ENCODE results near the gene GABARAPL1. TPM values are rescaled to one million over a fixed set of nuclear protein-coding genes. Genes with fewer than 3 reads are reported as not detected.
"Not testable (repeated sequence)": the region's sequence is repeated elsewhere in the genome, so short reads cannot be mapped to it uniquely, and the experiment has no call there.

GABARAPL1 gene
- 9.6 and 11.7 TPM in 2 replicates for total RNA-seq (2014; rRNA removed)
- 14.2 TPM for polyA plus RNA-seq (2012)

DNA sequence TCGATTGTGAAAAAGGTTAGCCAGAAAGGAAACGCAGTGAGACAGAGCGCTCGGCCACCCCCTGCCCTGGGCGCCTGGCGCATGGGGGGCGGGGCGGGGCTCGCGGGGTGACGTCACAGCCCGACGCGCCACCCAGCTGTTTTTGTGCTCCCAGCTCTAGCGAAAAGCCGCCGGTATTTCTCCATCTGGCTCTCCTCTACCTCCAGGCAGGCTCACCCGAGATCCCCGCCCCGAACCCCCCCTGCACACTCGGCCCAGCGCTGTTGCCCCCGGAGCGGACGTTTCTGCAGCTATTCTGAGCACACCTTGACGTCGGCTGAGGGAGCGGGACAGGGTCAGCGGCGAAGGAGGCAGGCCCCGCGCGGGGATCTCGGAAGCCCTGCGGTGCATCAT, at the start of gene GABARAPL1:
GABARAPL1 (plus strand) TSS at position 139 of the 393 bp plus-strand sequence; CDS start at position 392, 253 bp downstream.
- peak; percentile 75 for DNase-seq (ENCODE audit: low read depth)

DNA sequence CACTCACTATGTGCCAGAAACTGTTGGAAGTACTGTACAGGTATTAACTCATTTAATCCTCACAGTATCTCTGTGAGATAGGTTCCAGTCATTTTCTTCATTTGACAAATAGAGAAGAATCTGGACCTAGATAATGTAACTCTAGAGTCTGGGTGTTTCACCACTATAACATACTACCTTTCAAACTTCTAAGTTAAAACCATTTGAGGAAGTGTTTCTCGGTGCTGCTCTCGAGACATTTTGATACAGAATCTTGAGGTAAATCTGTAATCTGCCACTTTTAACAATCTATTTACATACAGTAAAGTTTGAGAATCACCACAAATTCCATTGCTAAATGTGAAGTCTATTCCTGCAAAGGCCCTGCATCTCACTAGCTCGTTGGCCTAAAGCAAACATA, 49.6 kb upstream of the GABARAPL1 start:
- no peak for DNase-seq (ENCODE audit: low read depth)

DNA sequence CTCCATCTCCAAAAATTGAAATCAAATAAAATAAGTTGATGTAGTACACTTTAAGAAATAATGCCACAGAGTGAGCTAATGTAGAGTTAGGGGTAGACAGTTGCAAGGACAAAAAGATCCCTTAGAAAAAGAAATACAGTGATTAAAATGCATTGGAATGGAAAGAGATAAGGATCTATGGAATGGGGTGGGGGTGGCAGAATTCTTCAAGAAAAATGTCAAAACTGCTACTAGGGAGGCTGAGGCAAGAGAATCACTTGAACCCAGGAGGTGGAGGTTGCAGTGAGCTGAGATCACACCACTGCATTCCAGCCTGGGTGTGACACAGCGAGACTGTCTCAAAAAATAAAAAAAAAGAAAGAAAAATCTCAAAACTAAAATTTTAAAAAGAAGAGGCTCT, 47.3 kb upstream of the GABARAPL1 start:
- DNase-seq (ENCODE audit: low read depth), result no peak

DNA sequence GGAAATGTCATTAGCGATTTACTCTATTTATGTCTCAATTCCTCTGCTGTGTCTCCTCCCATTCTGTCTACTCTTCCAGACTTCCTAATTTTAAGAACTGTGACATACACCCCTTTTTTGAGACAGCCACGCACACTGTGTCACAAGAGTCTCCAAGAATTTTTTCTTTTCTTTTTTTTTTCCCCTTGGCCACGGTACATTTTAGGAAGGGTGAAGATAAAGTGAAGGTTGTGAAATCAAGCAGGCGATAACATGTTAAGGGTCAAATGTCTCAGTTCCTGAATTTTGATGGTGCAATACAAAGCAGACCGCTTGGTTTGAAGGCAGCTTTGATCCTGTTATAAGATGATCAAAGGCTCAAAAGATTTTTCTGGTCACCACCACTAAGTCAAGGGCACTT, 45.1 kb upstream of the GABARAPL1 start:
- DNase-seq (ENCODE audit: low read depth), result no peak

DNA sequence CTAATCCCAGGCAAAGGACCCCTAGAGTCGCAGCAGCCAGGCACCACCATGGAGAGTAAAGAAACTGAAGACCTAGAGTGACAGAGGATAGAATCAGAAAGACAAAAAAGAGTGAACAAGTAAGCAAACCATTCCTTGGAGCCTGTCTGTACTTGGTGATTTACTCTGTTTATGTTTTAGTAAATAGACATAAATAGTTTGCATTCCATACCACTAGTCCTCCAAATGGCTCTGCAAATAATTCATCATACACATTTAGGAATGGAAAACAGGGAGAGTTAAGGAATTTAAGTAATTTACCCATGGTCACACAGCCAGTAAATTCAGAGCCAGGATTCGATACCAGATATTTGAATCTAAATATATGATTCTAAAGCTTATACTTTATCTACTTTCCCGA, 43.6 kb upstream of the GABARAPL1 start:
- DNase-seq (ENCODE audit: low read depth), result no peak

DNA sequence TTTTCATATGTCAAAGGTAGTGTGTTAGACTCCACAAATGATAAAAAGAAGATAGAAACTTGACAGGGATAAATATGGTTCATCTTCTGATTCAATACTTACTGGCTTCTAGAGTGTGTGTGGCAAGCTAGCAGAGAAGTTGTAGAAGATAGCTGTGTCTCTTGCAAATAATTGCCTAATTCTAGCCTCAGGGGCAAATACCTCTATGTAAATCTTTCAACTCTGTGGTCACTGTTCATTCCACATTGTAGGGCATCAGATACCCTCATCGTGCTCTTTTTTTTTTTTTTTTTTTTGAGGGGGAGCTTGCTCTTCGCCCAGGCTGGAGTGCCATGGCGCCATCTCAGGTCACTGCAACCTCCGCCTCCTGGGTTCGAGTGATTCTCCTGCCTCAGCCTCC, 42.5 kb upstream of the GABARAPL1 start:
- no peak for DNase-seq (ENCODE audit: low read depth)

DNA sequence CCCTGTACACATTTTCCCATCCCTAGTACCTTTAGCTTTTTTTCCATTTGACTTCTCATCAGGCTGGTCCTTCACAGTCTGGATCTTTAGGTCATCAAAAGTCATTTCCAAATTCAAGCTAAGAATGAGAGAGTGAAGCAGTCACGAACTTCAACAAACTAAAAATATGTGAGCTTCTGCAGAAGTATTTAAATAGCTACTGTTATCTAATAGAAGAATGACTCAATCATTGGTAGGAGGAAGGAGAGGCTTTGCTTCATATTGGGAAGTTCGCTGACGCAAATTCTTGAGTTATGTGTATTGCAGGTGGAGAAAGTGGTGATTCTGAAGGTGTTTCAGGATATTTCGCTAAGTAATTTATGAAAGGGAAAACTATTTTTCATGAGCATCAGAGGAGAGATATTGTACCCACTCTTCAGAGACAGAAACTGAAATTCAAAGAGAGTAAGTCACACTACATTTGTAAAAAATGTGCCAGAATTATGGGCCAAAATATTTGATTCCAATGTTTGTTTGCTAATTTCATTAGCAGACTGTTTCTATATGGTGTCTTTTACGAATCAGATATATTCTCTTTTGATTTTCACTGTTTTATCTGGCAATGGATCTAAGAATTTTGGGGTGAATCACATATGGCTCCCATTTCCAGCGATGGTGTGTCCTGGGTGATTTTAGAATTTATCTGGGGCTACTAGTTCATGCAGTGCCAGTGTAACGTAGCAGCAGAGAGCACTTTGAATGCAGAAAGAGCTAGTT, 40.5 kb upstream of the GABARAPL1 start, which contains the start of gene OLR1:
OLR1 (minus strand) TSS at position 160 of the 756 bp plus-strand sequence; CDS start at position 105, 55 bp downstream.
- no peak for DNase-seq (ENCODE audit: low read depth)

DNA sequence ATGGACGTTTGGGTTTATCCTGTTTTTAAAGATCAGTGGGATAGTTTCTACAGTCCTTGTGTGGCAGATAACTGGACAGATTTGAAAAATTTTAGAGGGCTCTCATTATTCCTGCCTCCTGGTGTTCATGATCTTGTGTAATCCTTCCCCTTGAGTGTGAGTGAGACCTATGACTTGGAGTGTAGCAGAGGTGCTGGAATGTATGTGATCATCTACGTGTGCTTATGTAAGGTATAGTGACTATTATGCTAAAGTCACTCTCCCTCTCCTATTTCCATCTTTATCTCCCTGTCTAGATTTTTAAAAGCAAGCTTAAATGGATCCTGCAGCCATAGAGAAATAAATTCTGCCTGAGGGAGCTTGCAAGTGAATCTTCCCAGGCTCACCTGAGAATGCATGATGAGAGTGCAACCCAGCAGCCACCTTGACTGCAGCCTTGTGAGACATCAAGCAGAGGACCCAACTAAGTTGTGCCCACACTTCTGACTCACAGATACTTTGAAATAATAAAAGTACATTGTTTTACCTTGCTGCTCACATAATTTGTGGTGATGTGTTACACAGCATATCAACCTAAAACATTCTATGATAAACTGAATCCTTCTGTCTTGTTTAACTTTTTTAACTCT, 37.6 kb upstream of the GABARAPL1 start:
- no peak for DNase-seq (ENCODE audit: low read depth)

DNA sequence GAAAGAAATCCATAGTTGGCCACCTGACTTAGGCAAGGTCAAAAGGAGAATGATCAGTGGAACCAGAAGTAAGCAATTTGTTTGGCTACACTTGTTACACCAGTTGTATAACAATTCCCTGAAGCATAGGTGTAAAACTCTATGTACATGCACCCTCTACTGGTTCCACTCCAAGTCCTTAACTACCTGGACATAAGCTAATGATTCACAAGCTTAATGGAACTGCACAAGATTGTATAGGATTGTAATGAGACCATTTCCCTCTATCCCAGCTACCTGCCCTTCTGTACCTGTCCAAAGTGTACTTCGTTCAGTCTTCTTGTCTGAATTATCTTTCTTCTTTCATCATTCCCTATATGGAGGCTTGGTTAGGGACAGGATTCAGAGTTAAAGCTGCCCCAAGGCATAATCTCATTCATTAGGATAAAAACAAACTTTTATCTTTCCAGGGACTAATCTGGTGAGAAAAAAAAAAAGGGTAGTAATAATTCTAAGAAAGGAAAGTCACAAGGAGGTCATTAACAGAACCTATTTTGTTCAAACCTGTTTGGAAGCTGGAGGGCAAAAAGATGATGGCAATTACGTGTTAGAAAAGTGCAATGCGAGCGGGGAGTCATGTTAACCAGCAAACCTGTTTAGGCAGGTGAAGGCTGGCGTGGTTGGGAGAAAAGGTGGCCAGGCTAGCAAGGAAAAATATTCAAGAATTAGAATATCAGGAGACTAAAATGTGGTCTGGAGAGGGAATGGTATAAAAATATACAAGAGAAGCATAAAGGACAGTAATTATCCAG, 36.6 kb upstream of the GABARAPL1 start:
- DNase-seq (ENCODE audit: low read depth), result no peak

DNA sequence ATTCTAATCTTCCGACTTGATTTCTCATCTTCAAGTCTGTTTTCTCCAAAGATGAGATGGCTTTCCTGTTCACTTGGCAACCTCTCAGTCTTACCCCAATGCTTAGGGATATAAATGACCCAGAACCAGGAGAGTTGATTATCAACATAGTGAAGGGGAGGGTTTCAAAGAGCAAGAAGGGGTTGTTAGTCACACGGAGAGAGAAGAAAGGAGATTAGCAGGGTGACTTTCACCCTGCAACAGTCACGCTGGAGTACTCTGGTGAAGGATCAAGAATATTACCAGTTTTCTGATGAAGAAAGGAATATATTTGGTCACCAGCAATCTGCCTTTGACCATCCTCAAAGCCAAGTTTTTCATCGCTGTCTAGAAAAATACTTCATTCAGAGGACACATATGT, 33.9 kb upstream of the GABARAPL1 start, which contains the start of gene TMEM52B:
TMEM52B (plus strand) TSS at position 212 of the 400 bp plus-strand sequence. CDS start 543 bp downstream, outside the sequence.
- DNase-seq (ENCODE audit: low read depth), result no peak

DNA sequence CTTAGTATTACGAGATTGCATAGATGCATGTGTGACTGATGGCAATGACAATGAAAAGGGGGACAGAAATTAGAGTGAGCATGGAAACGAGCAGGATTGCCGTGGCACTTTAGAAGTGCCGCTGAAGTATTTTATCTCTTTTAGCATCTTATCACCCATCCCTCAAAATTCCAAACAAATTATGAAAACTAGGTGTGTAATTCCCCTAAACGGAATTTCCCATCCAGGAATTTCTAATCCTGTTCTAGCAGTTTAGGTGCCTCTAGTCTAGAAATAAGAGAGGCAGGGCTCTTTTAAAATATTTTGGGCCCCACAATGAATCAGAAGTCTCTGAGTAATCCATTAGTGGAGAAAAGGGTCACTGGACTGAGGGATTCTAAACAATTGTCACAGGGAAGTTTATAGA, 32.9 kb upstream of the GABARAPL1 start:
- DNase-seq (ENCODE audit: low read depth), result no peak

DNA sequence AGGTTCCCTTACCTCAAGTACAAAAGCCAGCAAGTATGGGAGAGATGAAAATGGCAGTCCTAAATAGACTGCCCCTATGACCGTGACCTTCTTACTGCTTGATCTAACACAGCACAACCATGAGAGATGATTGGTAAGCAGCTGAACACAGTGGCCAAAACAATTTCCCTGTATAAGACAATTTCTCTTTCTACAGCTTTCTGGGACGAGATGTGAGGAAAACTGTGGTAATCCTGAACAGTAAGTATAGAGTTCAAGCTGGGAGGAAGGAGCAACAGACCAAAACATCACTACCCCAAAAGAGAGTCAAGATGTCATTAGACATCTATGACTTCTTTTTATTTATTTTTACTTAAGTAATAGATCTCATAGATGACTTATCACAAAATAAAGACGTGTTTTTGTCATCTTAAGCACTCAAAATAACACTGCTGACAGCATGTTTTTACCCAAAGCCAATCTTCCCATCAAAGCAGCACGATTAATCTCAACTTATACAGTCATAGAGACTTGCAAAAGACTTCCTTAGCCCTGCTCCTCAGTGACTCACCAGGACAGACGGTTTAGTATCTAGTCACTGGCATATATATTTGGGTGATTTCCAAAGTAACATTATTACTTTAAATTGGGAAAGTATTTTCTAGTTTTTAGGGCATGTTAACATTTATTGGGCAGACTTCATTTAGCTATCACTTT, 30.2 kb upstream of the GABARAPL1 start:
- peak; percentile 49 for DNase-seq (ENCODE audit: low read depth)

DNA sequence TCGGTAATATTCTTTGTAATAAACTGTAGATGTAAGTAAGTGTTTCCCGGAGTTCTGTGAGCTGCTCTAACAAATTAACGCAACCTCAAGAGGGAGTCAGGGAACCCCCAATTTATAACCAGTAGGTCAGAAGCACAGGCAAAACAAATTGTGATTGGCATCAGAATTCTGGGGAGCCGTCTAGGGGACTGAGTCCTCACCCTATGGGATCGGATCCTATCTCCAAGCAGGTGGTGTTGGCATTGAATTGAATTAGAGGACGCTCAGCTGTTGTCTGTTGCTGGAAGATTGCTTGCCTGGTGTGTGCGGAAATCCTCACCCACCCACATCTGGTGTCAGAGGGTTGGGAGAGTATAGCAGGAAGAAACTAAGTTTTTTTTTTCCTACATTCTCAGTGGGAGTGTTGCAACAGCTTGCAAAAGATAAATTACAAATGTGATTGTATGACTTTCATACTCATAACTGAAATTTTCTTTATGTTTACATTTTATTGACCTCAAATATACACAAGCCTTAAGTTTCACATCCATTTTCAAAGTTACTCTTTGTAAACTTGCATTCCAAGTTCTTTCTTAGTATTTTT, 28.3 kb upstream of the GABARAPL1 start:
- no peak for DNase-seq (ENCODE audit: low read depth)

DNA sequence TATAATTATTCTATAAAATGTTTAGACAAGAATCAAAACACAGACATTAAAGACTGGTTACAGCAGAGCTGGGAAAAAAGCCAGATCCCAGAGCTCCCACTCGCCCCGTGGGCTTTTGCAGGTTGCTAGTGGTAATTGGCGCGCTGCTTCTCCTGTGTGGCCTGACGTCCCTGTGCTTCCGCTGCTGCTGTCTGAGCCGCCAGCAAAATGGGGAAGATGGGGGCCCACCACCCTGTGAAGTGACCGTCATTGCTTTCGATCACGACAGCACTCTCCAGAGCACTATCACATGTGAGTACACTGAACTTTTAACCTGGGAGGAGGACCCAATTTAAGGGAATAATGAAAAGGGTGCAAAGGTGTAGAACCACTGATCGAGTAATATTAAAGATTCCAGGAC, 26.4 kb upstream of the GABARAPL1 start:
- no peak for DNase-seq (ENCODE audit: low read depth)

DNA sequence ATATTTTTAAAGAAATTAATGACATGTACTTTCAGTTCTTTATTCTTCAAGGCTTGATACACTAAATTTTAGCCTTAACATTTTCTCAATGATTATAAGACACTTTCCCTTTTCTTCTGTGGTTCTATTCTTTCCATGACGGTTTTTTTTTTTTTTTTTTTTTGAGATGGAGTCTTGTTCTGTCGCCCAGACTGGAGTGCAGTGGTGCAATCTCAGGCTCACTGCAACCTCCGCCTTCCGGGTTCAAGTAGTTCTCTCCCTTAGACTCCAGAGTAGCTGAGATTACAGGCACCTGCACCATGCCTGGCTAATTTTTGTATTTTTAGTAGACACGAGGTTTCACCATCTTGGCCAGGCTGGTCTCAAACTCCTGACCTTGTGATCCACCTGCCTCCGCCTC, 25.7 kb upstream of the GABARAPL1 start:
- not testable (repeated sequence) for DNase-seq (ENCODE audit: low read depth)

DNA sequence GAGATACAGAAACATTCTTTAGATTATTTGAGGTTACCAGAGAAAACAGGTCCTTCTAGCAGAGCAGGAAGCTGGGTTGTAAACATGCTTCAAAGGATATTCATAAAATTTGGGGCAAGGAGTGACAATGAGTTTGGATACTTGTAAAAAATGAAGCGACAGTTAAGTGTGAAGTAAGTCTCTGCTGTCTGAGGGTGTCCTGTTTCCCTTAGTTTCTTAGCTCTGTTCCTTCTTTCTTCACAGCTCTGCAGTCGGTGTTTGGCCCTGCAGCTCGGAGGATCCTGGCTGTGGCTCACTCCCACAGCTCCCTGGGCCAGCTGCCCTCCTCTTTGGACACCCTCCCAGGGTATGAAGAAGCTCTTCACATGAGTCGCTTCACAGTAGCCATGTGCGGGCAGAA, 23.0 kb upstream of the GABARAPL1 start:
- DNase-seq (ENCODE audit: low read depth), result no peak

DNA sequence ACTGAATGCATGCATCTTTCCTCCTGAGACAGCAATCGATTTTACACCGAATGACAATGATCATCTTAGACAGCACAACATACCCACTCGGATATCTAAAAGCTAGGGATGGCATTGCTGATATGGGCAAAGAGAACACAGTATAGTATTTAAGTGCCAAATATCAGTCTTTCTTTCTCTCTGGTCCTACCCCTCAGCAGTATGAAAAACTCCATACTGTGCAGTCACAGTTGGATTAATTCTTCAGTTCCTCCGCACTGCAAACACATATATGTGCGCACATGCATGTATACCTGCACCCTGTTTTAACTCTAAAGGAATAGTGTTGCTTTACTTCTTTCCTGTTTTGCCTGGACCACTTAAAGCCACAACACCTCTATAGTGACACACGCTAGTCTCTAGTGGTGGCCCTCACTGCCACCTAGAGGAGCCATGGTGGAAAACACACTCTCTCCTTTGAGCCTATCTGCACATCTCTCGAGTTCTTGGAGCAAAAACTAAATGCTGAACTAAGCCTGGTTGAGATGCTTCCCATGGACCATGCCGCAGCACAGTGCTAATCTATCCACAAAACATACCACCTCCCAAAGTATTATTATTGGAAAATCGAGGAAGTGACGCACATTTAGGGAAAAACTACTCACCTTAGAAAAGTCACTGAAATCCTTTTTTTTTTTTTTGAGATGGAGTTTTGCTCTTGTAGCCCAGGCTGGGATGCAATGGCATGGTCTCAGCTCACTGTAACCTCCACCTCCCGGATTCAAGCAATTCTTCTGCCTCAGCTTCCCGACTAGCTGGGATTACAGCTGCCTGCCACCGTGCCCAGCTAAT, 21.9 kb upstream of the GABARAPL1 start:
- DNase-seq (ENCODE audit: low read depth), result peak; percentile 52

DNA sequence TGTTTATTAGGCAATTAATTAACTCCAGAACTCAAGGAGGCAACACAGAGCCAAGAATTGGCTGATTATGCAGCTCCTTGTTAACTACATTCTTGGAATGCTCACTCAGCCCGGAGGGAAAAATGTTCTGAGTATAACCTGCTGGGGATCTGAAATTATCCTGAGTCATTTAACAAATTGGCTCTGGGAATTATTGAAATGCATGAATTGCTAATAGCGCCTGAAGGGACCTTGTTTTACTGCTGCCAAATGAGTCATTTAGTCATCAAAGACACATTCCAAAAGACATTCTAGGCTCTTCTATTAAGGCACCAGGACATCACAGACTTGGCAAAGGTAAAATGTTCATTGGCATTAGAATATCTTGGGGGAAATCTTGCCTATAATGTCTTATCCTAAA, 20.8 kb upstream of the GABARAPL1 start:
- DNase-seq (ENCODE audit: low read depth), result no peak

DNA sequence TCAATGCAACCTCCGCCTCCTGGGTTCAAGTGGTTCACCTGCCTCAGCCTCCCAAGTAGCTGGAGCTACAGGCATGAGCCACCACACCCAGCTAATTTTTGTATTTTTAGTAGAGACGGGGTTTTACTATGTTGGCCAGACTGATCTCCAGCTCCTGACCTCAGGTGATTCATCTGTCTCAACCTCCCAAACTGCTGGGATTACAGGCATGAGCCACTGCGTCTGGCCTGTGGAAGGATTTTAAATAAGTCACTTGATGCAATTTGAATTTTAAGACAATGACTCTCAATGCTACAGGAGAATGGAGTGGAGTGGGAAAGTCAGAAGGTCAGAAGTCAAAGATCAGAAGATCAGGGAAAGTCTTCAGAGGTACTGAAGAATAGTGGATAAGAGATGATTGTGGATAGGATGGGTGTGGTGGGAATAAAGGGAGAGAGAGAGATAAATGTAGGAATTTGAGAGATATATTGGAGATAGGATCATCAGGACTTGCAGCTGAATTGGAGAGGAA, 18.5 kb upstream of the GABARAPL1 start:
- DNase-seq (ENCODE audit: low read depth), result no peak

DNA sequence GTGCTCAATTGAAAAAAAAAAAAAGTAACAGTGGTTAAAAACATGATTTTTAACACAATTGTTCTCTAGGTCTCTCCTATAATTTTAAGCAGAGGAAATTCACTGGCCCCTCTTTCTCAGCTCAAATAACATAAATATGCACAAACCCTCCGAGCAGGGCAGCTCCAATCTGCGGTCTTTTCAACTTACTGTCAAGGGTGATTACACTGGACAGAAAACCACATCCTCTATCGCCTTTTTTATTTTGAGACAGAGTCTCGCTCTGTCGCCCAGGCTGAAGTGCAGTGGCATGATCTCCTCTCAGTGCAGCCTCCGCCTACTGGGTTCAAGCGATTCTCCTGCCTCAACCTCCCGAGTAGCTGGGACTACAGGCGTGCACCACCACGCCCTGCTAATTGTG, 16.5 kb upstream of the GABARAPL1 start:
- no peak for DNase-seq (ENCODE audit: low read depth)

Data from LHCN-M2 (cell line).